Renal cortex interstitium (tissue), 11 donors: Measurements from ENCODE around the gene HMGB3. TPM values are rescaled to one million over a fixed set of nuclear protein-coding genes. Genes with fewer than 3 reads are reported as not detected.
"Not testable (repeated sequence)": the region's sequence is repeated elsewhere in the genome, so short reads cannot be mapped to it uniquely, and the experiment has no call there.

Experiments
- DNase-seq, 11 donors: peaks; one replicate each; pipeline ENCODE4 v3.0.0-alpha.2; 2013; ENCODE audit warnings: low read depth in 9 of 11, low spot score in 4 of 11; ENCODE audit errors: extremely low read depth in 1 of 11
- polyA plus RNA-seq, 3 donors: library from polyadenylated mRNA; unstranded; fragments of 120-200 nt; gene quantifications; one replicate each; pipeline ENCODE4 v1.2.1, GENCODE V29; 2013; ENCODE audit not compliant: insufficient read length in 3 of 3

HMGB3 gene
- polyA plus RNA-seq, 3 donors, result 108 to 173 (median 156) TPM

- no peak for DNase-seq
These were observed 16.9 kb upstream of the HMGB3 start for GRCh38 chrX:150966235-150966634.

DNA sequence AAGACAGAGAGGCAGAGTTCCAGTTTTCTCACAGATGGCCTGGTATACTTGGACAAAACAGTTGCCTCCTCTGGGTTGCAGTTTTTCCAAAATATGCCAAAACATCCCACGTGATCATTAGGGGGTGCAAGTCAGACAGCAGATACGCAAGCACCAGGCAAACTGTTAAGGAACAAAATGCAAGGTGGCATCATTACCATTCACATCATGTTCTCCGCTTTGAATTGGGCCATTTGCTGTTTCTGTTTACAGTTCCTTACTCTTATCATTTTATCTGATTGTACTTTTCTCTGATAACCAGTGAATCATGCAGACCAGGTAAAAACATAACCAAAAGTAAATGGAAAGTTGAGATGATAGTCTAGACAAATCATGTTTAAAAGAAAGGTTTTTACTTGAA lies 16.4 kb upstream of the HMGB3 start:
- DNase-seq, result no peak

DNA sequence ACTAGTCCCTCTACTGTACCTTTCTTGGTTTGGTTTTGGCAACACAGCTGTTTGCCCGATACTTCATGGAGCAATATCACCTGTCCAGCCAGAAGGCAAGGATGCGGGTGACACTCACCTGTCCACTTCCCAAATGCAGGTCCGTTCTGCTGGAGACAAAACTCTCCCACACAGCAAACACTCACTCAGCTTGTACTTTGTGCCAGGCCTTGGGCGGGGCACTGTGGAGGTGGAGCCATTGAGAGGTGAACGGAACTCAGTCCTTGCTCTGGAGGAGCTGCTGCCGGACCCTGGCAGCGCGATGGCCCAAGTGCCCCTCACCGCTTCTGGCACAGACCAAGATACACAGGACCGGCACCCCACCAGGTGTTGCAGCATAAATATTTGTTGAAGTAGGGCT lies 15.3 kb upstream of the HMGB3 start:
- no peak for DNase-seq

DNA sequence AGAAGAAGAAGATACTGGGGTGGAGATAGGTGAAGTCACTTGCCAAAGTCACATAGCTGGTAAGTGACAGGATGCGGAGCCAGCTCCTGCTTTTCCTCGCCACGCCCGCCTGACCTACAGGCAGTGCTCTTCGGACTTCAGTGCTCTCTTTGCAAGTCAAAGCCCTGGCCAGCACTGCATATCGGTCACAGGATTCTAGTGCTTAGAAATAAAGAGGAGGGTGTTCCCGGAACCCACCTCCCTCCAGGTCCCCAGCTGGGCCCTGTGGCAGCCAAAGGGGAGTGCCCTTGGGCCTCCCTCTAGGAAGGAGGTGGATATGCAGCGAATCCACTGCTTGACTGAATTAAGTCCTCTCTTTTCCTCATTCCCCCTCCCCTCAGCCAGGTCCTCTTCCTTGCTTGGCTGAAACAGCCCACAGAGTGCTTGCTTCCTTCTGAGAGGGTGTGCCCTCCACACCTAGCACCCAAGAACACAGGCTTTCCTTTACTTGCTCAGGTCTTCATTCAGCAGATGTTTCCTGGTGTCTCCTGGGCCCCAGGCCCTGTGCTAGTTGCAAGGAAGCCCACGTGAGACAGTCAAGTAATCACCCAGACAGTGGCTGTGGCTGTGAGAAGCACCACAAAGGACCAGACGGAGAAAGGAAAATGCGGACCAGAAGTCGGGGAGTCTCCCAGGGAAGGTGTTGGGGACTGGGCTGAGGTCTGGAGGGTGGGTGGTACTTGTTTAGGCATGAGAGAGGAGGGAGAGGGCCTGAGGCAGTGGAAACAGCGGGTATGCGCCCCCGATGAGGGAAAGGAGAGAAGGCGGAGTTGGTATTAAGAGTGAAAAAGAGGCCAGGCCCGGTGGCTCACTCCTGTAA lies 14.0 kb upstream of the HMGB3 start:
- no peak for DNase-seq

DNA sequence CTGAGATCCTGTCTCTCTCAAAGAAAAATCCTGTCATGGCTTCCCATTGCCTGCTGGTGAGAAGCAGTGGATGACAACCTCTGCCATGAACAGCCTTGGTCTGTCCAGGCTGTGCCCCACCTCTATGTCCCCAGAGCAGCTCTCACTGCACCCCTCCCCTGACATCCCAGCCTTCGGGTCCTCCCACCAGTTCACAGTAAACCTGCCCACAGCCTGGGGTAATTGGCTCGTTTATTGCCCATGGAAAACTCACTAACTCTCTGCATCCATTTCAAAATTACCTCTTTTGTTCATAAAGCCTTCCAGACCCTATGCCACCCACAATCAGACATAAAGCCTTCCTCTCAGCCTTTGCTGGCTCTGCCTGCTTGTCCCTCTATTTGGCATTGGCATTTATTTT lies 10.7 kb upstream of the HMGB3 start:
- no peak for DNase-seq

GRCh38 chrX:150975655-150976390 lies 7.3 kb upstream of the HMGB3 start:
- no peak for DNase-seq

GRCh38 chrX:150977411-150978162 lies 5.5 kb upstream of the HMGB3 start:
- DNase-seq, result no peak

DNA sequence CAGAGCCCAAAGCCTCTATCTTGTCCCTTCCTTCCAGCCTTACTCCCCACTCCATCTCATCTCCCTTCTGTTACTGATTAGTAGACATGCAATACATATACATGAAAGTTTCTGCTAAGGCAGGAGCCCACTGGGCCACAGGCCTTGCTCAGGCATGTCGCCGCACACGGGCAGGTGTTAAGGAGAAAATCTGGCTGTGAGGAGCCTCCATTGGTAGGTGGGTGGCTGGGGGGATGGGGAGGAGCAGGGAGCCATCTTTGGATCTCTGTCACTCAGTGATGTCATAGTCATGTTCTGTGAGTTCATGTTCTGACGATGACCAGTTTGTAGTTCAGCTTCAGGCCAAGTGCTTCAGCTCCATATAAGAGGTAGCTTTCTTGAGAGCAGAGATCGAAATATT lies 2.9 kb upstream of the HMGB3 start:
- no peak for DNase-seq

DNA sequence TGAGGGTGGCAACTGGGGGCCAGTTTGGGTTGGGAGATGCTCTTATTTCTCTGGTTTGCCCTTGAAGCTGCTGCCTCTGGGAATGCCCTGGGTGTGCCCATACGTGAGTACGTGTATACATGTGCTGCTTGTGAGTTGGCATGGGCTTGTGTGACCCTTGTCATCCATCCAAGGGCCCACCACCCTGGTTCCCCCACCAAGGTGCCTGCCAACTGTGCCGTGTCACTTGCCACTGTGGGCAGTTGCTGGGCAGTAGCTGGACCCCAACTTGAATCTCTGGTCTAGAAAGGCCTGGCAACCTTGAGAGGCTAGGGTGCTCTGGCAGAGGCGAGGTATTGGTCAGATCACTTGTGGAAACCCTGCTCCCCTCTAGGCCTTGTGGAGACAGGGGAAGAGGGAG lies 2.4 kb upstream of the HMGB3 start:
- DNase-seq, result no peak

DNA sequence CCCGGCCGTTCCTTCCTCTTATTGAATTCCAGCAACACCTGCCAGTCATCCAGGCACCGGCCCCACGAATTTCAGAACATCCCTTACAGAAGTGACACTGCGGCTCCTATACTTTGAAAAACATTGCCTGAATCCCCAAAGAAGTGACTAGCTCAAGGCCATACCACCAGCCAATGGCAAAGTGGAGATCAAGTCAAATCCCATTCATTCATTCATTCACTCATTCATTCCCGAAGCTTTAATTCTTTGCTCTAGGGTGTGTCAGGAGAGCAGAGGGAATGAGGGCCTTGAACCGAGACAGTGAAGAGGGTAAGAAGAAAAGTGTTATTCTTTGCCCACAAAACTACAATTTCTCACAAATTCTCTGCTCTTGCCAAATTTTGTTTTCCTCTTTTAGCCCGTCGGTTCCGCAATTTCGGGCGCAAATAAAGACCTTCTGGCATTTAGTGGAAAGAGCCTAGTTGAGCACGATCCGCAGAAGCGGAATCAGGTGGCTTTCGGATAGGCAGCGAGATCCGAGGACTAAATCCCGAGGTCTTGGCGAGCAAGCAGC lies 824 bp upstream of the HMGB3 start:
- peak in 1 of 11 donors; percentile 4 for DNase-seq

GRCh38 chrX:150983521-150984168 lies 510 bp downstream of the HMGB3 start:
- peak in 1 of 11 donors; percentile 1 for DNase-seq

- peak in 1 of 11 donors; percentile 0 for DNase-seq
These were observed 1.2 kb downstream of the HMGB3 start for GRCh38 chrX:150984169-150984824.

GRCh38 chrX:150987687-150988086 lies 4.6 kb downstream of the HMGB3 start:
- not testable (repeated sequence) for DNase-seq

- DNase-seq, result no peak
These were observed 6.3 kb downstream of the HMGB3 start for GRCh38 chrX:150989420-150989819.

GRCh38 chrX:150990910-150991309 lies 7.8 kb downstream of the HMGB3 start:
- no peak for DNase-seq

DNA sequence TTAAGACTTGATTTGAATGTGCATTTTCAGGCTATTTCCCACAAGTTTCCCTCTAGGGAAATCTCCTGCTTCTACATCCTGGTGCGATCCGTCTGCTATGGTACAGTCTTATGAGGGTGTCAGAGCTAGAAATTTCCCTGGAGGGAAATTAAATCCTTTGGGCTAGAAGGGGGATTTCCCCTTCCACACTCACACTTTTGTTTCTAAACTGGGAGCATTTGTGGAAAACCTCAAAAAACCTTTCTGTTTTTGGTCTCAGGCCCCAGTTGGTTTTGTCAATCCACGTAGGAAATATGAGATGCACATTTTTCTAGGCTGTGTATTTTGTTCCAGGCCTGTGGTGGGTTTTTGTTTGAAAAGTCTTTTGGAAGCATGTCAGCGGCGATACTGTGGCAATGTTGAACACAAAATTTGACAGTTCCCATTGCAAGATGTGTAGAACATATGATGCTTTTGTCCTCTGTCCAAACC lies 17.8 kb downstream of the HMGB3 start:
- DNase-seq, result no peak

GRCh38 chrX:151004085-151004484 lies 20.9 kb downstream of the HMGB3 start:
- no peak for DNase-seq

GRCh38 chrX:151006410-151007109 lies 23.4 kb downstream of the HMGB3 start:
- no peak for DNase-seq
